Embryonic facial prominence (tissue), 1 donor: ENCODE data around the gene ROGDI.
"Not testable (repeated sequence)": the region's sequence is repeated elsewhere in the genome, so short reads cannot be mapped to it uniquely, and the experiment has no call there.

ENCODE experiments used
- DNase-seq: peaks from one replicate; pipeline ENCODE4 v3.0.0-alpha.2; 2016; ENCODE audit errors: extremely low spot score

Gene ROGDI

GRCh38 chr16:4790871-4791270, 11.6 kb downstream of the ROGDI start:
- DNase-seq, result no peak

- no peak for DNase-seq
Observed at GRCh38 chr16:4790261-4790660, 12.2 kb downstream of the ROGDI start.

DNA sequence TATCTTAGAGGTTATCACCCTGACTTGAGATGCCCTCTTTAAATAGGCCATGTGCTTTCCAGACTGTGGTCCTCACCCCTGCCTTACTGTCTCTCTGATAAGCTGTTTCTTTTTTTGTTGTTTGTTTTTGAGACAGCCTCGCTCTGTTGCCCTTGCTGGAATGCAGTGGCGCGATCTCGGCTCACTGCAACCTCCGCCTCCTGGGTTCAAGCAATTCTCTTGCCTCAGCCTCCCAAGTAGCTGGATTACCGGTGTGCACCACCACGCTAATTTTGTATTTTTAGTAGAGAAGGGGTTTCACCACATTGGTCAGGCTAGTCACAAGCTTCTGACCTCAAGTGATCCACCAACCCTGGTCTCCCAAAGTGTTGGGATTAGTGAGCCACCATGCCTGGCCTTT, 13.5 kb downstream of the ROGDI start:
- DNase-seq, result no peak

DNA sequence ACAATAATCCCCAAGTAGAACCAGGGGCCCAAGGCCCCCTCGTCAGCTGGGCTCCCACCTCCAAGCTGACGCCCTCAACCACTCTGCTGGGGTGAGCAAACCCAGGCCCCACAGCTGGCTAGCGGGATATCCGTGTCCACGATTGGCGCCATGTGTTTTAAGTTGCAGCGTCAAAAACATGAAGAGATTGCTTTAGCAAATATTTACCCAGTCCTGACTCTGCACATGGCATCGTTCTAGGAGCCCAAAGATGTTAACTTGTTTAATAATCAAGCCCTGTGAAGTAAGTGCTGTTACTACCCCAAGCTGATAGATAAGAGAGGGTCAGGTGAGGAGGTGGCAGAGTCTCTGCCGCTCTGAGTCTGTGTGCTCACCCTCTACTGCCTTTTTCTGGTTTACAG, 13.9 kb downstream of the ROGDI start:
- DNase-seq, result no peak

DNA sequence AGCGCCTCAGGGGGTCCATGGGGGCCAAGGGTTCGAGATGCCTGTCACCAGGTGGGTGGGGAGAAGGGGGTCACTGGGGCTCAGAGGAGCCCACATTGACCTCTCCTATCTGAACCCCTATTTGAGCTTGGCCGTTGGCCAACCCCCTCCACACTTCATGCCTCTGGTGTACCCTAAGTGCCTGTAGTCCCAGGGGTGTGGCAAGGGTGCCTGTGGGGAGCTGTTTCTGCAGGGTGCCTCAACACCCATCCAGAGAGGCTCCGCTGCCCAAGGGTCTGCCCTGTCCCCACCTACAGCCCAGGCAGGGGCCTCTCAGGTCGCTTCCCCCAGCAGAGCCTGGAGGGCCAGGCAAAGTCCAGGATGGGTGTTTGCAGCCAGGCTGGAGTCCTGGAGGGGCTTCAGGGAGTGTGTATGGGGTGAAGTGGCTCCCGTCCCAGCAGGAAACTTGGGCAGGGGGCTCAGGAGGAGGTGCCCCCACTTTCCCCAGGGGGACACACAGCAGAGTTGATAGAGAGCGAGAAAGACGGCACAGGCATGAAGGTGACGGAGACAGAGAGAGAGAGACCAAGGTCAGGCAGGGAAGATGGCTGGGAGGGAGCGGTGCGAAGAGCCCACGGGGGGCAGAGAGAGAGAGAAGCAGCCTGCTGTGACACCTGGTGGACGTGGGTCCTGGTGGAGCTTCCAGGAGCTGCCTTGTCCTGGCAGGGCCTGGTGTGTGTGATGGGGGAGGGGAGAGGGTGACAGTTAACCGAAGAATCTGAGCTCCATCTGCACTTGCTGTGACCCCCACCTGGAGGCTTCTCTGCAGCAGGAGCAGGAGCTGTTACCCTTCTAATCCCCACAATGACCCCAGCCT, 14.6 kb downstream of the ROGDI start, which contains the start of gene SEPTIN12:
Gene SEPTIN12 (minus strand): TSS at position 719 of the 856 bp plus-strand sequence. CDS start 700 bp downstream, at position 19.
- DNase-seq, result no peak

- no peak for DNase-seq
Observed at GRCh38 chr16:4787068-4787467, 15.4 kb downstream of the ROGDI start.

GRCh38 chr16:4785758-4786433, 16.5 kb downstream of the ROGDI start:
- no peak for DNase-seq

DNA sequence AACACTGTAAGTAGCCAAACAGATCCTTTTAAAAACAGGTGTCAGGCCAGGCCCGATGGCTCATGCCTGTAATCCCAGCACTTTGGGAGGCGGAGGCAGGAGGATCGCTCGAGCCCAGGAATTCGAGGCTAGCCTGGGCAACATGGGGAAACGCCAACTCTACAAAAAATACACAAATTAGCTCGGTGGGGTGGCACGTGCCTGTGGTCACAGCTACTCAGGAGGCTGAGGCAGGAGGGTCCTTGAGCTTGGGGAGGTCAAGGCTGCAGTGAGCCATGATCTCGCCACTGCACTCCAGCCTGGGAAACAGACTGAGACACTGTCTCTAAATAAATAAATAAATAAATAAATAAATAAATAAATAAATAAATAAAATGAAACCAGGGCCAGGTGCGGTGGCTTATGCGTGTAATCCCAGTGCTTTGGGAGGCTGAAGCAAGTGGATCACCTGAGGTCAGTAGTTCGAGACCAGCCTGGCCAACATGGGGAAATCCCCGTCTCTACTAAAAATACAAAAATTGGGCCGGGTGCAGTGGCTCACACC, 17.9 kb downstream of the ROGDI start:
- not testable (repeated sequence) for DNase-seq

GRCh38 chr16:4783951-4784336, 18.5 kb downstream of the ROGDI start:
- DNase-seq, result no peak

DNA sequence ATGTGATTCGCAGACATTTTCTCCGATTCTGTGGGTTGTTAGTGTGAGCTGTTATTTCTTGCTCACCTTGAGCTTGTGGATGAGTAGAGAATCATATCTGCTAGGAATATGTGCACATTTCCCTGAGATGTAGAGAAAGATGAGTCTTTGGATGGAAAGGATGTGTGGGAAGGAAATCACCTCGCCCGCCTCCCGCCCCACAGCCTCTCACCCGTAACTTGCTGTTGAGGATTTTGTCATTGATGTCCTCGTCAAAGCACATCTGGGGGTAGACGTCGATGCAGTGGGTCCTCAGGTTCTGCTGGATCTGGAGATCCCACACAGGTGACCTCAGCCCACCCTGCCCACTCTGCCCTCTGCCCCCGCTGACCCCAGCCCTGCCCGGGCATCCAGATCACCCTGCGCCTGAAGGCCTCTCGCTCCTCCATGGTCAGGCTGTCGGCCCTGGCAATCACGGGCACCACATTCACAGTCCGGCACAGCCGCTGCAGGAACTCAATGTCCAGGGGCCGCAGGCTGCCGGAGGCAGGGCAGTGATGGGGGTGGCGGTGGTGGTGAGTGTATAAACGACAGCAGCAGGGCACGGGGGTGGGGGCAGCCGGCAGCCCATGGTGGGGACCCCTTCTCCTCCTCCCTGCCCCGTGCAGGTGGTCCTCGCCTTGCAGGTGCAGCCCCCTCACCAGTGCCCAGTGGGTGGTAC, 19.0 kb downstream of the ROGDI start:
- DNase-seq, result no peak

- DNase-seq, result no peak
Observed at GRCh38 chr16:4780235-4780634, 22.2 kb downstream of the ROGDI start.

GRCh38 chr16:4778050-4778392, 24.4 kb downstream of the ROGDI start:
- no peak for DNase-seq

DNA sequence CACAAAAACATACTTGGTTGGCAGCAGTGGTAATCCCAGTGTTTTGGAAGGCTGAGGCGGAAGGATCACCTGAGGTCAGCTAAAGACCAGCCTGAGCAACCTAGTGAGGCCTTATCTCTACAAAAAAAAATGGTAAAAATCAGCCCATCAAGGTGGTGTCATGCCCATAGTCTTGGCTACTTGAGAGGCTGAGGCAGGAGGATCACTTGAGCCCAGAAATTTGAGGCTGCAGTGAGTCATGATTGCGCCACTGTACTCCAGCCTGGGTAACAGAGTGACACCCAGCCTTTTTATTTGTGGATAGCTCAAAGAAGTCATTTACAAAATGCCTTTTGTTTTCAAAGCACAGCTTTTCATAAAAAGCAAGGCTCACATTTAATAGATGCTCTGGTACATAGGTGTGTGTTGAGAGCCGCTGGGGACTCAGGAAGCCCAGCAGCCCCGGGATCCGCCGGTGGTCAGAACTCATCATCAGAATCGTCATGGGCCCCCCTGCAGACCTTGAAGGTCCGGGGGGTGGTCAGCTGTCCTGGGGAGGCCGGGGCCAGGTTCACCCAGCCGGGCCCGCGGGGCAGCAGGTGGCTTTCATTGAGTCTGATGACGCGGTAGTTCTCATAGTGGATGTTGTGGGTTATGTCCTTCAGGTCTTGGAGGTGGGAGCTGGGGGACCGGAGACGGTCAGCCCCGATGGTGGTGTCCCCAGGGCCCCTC, 24.9 kb downstream of the ROGDI start:
- no peak for DNase-seq

DNA sequence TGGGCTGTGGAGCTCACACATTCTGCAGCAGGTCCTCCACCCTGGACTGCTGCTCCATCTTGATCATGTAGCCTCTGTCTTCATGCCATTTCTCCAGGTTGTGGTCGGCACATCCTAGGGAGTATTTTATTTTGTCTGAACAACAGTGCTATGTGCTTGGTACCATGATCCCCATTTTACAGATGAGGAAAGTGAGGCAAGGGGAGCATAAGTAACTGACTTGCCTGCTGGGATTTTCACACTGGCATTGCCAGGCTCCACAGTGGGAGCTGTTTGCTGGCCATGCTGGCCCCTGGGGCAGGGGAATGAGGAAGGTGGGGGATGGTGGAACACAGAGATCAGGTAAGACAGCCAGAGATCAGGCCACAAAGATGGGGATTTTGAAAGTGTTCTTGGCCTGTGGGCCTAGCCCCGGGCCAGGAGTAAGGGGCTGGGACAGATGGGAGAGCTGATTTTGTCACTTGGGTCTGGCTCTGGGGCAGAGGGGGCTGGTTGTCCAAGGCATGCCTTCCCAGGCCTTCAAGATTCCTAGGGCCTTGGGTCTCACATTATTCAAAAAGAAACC, 26.2 kb downstream of the ROGDI start:
- no peak for DNase-seq

DNA sequence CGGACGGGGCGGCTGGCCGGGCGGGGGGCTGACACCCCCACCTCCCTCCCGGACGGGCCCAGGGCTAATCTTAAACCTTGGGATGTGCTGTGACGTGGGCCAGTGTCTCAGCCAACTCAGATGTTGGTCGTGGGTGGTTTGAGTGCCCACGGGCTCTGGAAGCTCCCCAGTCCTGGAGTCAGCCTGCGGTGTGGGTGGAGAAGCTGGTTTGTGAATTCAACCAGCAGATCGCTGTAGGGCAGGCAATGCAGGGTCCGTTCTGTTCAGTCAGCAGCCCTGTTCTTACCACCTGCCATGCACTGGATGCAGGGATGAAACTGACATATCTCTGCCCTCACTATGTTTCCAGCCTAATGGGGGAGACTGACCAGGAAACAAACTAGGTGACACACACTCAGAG, 27.4 kb downstream of the ROGDI start:
- DNase-seq, result no peak

DNA sequence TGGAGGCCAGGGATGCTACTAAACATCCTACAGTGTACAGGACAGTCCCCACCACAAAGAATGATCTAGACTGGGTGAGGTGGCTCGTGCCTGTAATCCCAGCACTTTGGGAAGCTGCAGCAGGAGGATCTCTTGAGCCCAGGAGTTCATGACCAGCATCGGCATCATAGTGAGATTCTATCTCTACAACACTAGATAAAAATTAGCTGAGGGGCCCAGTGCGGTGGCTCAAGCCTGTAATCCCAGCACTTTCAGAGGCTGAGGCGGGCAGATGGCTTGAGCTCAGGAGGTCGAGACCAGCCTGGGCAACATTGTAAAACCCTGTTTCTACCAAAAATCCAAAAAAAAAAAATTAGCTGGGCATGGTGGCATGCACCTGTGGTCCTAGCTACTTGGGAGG, 30.1 kb downstream of the ROGDI start:
- no peak for DNase-seq

- DNase-seq, result no peak
Observed at GRCh38 chr16:4771646-4772045, 30.8 kb downstream of the ROGDI start.

GRCh38 chr16:4769306-4769638, 33.2 kb downstream of the ROGDI start:
- DNase-seq, result no peak

DNA sequence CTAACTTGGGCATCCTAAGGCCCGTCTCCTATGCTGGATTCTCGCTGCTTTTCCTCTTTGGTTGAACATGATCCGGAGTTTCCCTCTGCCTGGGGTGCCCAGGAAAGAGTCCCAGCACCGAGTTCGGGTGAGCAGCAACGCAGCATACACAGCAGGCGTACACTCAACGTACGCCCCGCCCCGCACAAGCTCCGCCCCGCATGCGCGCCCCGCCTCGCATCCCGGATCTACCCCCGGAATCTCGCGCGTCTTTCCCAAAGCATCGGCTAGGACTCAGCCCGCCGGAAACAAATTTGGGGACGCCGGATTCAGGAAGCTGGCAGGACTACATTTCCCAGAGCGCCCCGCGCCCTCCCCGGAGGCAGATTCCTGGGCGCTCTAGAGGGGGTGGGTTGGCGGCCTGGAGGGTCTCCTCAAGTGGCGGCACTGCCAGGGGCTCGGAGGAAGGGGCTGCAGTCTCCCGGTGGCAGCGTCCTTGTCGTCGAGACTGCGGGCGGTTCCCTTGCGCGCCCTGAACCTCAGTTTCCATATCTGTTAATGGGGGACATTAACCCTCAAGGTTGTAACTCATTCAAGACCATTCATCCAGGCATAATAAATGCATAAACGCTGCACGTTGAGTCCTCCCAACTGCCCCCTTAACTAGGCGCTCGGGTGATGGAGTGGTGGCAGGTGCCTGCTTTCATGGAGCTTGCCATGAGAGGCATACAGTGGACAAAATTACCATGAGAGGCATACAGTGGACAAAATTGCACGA, 33.7 kb downstream of the ROGDI start:
- DNase-seq, result peak; percentile 94

DNA sequence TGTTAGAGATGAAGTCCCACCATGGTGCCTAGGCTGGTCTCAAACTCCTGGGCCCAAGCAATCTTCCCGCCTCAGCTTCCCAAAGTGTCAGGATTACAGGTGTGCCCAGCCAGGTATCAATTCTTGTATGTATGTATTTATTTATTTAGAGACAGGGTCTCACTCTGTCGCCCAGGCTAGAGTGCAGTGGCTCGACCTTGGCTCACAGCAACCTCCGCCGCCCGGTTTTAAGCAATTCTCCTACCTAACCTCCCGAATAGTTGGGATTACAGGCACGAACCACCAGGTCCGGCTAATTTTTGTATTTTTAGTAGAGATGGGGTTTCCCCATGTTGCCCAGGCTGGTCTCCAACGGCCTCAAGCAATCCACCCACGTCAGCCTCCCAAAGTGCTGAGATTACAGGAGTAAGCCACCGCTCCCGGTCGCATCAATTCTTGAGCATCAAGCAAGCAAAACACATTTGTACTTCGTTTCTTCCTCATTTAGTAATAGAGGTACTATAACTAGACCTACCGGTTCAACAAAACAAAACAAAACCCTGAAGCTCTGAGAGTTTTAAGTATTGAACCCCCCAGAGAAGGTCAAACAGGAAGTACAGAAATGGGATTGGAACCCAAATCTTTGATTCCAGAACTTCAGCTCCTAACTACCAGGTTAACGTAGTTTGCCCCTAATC, 34.4 kb downstream of the ROGDI start:
- DNase-seq, result no peak
